GM06990 (cell line): ENCODE measurements around the gene DUS2.
"Not testable (repeated sequence)": the region's sequence is repeated elsewhere in the genome, so short reads cannot be mapped to it uniquely, and the experiment has no call there.

Source experiments
- DNase-seq: peaks from one replicate; pipeline ENCODE4 v3.0.0-alpha.2; 2011; ENCODE audit not compliant: insufficient read length; ENCODE audit errors: extremely low read depth
- H3K27me3 ChIP-seq: replicated peaks from 2 replicates; pipeline ENCODE4 v1.6.0; 2011; ENCODE audit warnings: low read length; ENCODE audit not compliant: control insufficient read depth, insufficient read depth
- H3K36me3 ChIP-seq: 2 replicates; pipeline ENCODE4 v1.5.1; 2011; ENCODE audit warnings: low read length; ENCODE audit not compliant: control insufficient read depth, insufficient read depth
- H3K4me3 ChIP-seq: replicated peaks from 2 replicates; pipeline ENCODE4 v1.5.1; 2011; ENCODE audit warnings: low read depth, mild to moderate bottlenecking, control low read depth, low read length
- TF ChIP-seq, protein P1 (sequence below): IDR thresholded peaks from 2 replicates; pipeline ENCODE4 v1.5.1; 2011; ENCODE audit warnings: low read length, control low read depth, mild to moderate bottlenecking, inconsistent platforms; ENCODE audit not compliant: insufficient read depth, poor library complexity, severe bottlenecking

The DUS2 gene

DNA sequence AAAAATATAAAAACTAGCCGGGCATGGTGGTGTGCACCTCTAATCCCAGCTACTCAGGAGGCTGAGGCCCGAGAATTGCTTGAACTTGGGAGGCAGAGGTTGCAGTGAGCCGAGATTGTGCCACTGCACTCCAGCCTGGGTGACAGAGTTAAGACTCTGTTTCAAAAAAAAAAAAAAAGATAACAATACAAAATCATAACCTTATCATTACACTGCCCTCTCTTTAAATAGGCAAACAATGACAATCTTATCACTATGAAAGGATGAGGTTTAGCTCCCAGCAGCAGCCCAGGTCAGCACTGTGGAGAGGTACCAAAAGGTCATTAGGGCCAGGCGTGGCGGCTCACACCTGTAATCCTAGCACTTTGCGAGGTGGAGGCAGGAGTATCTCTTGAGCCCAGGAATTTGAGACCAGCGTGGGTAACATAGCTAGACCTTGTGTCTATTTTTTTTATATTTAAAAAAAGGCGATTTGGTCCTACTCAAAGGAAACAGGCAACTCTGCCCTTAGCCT lies 3.9 kb upstream of the DUS2 start:
- TF ChIP-seq, protein P1, sequence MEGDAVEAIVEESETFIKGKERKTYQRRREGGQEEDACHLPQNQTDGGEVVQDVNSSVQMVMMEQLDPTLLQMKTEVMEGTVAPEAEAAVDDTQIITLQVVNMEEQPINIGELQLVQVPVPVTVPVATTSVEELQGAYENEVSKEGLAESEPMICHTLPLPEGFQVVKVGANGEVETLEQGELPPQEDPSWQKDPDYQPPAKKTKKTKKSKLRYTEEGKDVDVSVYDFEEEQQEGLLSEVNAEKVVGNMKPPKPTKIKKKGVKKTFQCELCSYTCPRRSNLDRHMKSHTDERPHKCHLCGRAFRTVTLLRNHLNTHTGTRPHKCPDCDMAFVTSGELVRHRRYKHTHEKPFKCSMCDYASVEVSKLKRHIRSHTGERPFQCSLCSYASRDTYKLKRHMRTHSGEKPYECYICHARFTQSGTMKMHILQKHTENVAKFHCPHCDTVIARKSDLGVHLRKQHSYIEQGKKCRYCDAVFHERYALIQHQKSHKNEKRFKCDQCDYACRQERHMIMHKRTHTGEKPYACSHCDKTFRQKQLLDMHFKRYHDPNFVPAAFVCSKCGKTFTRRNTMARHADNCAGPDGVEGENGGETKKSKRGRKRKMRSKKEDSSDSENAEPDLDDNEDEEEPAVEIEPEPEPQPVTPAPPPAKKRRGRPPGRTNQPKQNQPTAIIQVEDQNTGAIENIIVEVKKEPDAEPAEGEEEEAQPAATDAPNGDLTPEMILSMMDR: no peak
- no peak for DNase-seq
- Histone ChIP-seq H3K27me3 (no peaks in the 10 kb centered on the region; the same call in 1 of the 2 replicates), H3K36me3 (no peaks in the 10 kb centered on the region), H3K4me3 (no peak overlapping the region)

DNA sequence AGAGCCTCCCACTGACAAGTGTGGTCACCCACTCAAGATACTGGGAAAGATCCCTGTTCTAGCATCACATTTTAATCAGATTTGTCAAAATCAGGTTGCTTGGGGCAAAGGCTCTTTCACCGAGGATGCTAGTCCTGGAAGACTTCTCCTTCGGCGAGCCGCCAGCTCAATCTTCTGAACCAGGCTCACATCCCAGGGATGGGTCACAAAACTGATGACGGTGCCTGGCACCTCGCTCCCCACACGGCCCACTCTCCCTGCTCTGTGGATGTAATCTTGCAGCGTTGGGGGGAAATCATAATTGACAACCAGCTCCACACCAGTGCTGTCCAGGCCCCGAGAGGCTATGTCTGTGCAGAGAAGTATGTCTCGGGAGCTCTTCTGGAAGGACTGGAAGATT lies 1.6 kb upstream of the DUS2 start:
- no peak overlapping the region; the same call in 1 of the 2 replicates for H3K4me3 ChIP-seq
- 0 out of 2 replicates have a peak, but pooled peaks cover 1% of the 10 kb centered on the region for H3K36me3 ChIP-seq
- no peak for DNase-seq
- H3K27me3 ChIP-seq: no peaks in the 10 kb centered on the region
- TF ChIP-seq, protein P1: no peak

DNA sequence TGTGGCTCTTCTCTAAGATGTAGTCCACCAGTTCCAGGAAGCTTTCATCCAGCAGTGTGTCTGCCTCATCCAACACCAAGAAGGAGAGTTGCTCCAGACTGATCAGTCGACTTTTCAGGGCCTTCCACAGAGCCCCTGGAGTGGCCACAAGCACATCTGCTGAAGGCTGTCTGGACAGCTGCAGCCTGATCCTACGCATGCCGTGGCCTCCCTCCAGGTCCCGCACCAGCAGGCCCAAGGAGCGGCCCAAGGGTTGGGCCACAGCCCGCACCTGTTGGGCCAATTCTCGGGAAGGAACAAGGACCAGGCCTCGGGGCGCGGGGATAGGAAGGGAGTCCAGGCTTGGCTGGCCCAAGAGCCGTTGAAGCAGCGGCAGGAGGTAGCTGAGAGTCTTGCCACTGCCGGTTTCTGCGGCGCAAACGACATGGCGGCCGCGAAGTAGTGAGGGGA lies 781 bp upstream of the DUS2 start:
- no peak for DNase-seq
- TF ChIP-seq, protein P1: no peak
- Histone ChIP-seq H3K27me3 (no peaks in the 10 kb centered on the region), H3K36me3 (peaks cover 4% of the 10 kb centered on the region; the same call in 1 of the 2 replicates), H3K4me3 (peak overlapping the region; percentile 90)

DNA sequence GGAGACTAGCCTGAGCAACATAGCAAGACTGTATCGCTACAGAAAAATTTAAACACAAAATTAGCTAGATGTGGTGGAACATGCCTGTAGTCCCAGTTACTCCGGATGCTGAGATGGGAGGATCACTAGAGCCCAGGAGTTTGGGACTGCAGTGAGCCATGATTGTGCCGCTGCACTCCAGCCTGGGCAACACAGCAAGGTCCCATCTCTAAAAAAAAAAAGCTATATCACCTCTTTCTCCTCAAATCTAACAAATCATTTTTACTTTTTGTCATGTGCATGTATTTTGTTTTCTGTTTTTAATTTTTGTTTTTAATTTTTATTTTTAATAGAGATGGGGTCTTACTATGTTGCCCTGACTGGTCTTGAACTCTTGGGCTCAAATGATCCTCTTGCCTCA lies 5.9 kb downstream of the DUS2 start:
- H3K27me3 ChIP-seq: no peaks in the 10 kb centered on the region
- no peak for DNase-seq
- peaks cover 9% of the 10 kb centered on the region for H3K36me3 ChIP-seq
- TF ChIP-seq, protein P1: no peak
- no peak overlapping the region for H3K4me3 ChIP-seq

DNA sequence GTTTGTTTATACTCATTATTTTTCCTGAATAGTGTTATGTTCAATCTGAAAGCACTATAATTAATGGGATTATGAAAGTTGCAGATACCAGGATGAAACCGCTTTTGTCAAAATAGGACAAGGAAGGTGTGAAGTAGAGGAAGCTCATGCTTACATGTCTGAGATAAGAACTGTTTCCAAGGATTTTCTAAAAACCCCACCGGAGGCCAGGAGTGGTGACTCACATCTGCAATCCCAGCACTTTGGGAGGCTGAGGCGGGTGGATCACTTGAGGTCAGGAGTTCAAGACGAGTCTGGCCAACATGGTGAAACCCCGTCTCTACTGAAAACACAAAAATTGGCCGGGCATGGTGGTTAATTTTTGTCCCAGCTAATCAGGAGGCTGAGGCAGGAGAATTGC lies 7.0 kb downstream of the DUS2 start:
- DNase-seq, H3K27me3 ChIP-seq, H3K4me3 ChIP-seq, H3K36me3 ChIP-seq: not testable (repeated sequence)

DNA sequence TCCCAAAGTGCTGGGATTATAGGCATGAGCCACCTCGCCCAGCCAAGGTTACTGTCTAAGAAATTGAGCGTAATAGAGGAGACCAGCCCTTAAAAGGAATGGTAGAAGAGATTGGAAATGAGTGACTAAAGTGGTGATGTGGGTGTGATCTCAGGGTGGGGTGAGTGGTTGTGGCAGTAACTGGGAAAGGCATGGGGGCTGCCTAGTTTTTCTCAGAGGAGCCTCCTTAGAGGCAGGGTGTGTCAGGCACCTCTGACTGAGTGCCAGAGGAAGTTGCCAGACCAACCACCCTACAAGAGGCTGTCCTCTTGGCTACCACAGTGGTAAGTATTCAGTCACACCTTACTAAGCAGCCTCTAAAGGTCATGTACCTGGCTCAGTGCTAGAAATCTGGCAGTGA lies 8.9 kb downstream of the DUS2 start:
- no peak for DNase-seq
- TF ChIP-seq, protein P1: no peak
- Histone ChIP-seq H3K27me3 (no peaks in the 10 kb centered on the region), H3K4me3 (no peak overlapping the region), H3K36me3 (peaks cover 6% of the 10 kb centered on the region)
